HG02798 (cell line): ENCODE data around the gene SRGAP3.
A peak's percentile ranks its signal among the peaks of the same experiment; 100 is the strongest.

ENCODE experiments used
- ATAC-seq: cut with Tn5 transposase; IDR thresholded peaks from one replicate; pipeline ENCODE4 v1.9.1; 2021; ENCODE audit warnings: mild to moderate bottlenecking; ENCODE audit not compliant: unreplicated experiment, poor library complexity

Gene SRGAP3

DNA sequence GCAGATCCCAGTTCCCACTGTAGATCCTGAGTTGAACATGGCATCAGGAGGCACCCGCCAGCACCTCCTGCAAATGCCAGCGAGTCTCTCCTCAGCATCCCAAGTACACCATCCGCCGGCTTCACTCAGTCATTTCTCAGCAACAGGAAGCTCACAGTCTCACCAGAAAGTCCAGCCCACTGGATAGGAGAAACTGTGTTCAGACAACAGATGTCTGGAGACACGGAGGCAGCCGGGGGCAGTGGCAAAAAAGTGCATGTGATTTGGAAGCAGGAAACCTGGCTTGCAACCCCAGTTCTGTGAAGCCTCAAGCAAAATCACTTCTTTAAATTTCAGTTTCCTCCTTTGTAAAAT is 68.7 kb downstream of the SRGAP3 start:
- no peak for ATAC-seq

DNA sequence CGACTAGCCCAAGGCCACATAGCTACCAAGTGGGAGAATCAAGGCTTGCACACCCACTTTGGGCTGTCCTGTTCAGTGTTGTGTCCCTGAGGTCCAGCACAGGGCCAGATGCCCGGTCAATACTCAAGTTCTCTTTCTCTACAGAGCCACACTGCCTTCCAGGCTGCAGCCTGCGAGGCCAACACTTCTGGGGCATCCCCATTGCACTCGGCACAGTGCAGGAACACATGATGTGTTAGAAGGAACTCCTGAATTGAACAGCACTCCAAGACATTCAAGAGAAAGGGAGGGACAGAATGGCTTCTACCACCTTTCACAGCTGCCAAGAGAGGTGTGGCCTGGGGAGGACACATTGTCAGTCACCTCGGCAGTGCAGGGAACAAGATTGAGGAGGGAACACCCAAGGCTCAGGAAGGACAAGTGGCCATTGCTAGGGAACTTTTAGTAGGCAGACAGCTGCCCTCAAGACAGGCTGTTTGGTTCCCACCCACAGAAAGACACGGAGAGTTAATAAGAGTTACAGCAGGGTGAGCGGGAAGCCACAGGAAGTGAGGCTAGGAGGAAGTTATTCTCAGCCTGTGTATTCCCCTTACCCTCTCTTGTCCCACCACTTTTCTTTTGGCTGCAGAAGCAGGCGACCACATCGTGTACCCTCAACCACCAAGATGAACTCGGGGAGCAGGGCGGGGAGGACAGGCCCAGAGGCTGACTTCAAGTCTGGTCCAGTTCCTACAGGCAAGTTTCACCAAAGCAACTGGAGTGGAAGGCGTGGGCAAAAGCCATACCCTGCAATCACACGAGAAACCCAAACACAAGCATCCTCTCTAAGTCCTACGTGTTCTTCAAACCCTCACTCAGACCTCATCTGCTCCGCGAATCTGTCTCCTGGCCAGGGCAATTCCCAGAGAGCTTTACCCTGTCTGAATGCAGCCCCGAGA is 69.4 kb downstream of the SRGAP3 start:
- ATAC-seq: peak; percentile 62

DNA sequence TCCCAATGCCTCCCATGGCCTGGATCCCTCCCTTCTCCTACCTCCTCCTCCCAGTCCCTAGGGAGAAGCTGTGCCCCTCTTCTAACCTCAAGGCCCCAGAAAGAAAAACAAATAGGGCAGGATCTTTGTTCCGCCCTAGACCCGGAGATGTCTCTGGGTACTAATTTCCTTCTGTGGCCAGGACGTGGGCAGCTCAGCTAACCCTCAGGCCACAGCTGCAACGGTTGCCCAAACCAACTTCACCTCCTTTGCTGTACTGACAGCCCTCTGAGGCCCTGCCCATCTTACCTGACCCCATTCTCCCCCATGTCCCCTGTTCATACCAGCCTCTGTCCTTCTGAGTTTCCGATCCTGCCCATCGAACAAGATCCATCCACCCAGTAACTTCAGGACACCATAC is 70.7 kb downstream of the SRGAP3 start:
- no peak for ATAC-seq

DNA sequence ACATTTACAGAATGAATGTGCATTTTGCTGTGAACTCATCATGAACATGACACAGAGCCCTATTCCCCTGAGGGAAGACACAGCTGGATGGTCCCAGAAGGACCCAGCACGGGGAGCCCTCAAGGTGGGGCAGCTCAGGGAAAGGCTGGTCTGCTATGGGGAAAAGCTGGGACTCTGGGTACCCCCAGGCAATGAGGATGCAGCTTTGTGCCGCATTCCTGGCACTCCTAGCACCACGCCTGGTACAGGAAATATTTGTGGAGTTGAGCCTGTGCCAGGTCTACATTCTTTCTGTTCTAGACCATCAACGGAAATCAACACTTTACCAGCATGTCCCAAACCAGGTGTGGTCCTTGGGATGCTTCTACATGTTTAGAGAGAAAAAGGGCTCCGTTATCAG is 74.0 kb downstream of the SRGAP3 start:
- no peak for ATAC-seq

DNA sequence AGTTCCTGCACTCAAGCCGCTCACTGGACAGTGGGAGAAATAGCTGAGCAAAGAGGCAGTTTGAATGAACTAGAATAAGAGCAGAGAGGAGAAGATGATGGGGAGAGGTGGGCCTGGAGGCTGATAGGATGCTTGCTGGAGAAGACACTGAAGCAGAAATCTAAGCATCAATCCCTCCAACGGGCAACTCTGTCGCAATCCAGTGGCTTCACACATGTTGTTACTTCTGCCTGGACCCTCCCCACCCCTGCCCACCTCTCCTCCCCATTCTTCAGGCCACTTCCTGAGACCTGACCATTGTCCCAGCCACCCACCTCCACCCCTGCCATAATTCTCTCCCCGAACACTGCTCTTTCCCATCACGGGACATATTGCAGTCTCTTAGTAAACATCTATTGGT is 76.0 kb downstream of the SRGAP3 start:
- no peak for ATAC-seq

DNA sequence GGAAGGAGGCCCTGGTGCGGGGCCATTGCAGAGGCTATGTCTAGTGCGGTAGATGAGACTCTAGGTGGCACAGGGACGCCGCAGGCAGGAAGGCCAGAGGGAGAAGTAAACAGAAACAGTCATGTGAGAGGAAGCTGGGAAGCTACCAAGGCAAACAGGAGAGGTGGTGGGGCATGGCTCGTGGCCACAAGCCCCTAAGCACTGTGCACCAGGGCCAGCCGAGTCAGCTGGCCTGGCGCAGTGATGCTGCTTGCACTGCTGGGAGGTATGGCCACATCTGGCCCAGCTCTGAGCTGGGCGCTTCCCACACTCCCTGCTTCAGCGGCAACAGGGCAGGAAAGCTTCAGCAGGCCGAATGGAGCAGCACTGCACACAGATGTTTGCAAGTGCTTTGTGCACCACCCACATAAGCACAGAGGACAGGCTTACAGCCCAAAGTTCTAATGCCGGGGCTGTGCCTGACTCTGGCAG is 76.6 kb downstream of the SRGAP3 start:
- no peak for ATAC-seq

DNA sequence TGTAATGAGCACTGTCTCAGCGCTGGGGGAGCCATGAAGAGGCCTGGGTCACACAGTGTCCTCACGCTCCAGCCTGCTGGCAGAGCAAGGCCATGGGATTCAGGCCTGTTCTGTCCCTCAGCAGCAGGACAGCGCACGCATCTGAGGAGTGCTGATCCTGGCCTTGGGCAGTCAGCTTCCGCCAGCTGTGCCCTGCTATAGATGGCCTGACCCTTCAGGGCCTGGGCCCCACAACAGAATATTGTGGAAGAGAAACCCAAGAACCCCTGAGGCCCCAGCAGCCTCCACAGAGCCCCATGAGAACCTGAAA is 78.6 kb downstream of the SRGAP3 start:
- no peak for ATAC-seq

DNA sequence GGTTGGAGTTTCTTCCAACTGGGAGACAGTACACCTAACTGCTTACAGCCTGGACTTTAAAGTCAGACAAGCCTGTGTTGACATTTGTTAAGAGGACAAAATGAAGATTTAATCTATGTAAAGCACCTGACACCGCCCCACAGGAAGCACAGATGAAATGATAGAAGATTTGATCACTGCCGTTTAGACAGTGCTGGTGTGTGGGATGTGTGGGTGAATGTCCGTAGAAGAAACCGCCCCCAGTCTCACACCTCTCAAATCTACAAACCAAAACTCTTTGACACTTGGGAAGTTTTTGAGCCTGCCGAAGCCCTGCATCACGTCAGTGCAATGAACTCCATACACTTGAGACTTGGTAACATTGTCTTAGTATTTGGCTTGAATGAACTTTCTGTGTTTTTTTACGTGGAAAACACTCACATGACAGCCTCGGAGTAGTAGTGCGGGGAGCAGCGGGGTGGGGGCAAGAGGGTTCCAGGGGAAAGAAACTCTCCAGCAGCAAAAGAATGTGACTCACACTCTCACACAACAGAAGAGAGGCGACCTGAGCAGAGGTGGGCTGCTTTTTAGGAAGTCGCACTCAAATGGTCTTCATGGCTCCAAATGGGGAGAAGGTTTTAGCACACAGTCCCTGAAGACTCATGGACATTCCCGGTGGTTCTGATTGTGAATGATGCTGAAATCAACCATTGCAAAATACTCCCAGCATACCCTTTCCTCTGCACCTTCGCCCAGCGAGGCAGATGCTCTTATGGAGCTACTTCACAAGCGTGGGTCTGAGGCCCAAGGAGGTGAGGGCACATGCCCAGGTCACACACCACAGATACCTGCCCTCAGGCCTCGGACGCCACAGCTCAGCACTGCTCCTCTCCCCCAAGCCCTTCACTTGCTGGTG is 79.2 kb downstream of the SRGAP3 start:
- ATAC-seq: no peak

DNA sequence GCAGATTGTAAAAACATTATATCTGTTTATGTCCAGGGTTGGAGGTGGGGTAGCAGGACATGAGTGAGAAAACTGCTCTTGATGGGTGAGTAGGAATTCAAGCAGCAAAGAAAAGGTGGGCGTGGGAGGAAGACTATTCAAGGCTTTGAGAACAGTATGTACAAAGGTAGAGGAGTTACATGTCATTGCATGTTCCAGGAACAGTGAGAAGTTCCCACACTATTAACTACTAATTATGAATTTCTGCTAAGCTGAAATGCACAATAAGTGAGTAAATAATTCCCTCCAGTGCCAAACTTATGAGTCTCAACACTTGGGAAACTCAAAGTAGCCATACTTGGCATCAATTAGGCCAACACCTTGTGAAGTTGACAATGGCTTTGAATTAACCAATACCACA is 80.1 kb downstream of the SRGAP3 start:
- ATAC-seq: no peak

DNA sequence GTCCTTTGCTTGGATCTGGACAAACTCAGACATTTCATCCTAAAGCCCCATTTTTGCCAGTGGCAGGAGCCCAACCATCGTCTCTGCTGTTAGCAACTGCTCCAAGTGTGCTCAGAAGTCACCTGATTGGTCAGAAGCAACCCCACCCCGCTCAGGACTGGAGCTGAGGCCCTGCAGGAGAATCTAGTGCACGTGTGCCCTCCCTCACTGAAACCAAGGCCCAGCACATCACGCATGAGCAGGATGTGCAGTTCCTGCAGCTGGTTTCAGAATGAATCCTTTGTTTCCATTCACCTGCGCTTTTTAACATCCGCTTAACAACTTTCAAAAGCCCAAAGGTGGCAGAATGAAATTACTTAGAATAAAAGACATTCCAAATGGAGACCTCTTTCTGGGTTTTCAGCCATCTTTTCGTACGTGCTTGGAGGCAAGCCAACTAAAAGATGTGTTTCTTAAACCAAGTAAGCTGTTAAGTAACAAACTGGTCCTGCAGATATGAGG is 81.2 kb downstream of the SRGAP3 start:
- peak; percentile 97 for ATAC-seq

DNA sequence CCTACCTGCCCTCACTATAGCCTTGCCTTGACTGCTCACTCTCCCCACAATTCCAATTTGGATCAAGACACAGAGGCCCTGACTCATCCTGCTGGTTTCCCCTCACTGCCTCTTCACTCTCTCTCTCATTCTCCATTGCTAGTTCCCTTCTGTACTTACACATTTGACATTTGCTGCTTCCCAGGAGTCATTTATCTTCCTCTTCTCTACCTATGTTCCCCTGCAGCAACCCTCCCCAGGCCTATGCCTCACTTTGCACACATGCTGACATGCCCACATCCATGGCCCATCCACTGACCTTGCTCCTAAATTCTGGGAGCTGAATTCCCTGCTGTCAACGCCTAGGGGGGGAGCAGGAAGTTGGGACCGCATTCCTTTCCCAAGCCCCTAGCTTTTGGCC is 82.2 kb downstream of the SRGAP3 start:
- no peak for ATAC-seq

DNA sequence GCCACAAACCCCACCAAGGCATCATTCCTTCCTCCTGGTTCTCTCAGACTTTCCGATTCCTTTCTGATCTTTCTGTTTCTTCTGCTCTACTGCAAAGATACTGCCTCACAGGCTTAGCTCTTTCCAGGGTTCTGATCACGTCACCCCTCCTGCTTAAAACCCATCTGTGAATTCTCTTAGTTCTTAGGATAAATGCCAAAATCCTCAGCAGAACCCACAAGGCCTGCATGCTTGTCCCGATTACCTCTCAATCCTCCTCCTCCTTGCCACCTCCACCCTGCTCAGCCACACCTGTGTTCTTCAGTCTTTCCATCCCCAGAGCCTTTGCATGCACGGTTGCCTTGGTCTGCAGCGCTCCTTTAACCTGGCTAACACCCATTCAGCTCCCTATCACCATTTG is 84.0 kb downstream of the SRGAP3 start:
- ATAC-seq: no peak

DNA sequence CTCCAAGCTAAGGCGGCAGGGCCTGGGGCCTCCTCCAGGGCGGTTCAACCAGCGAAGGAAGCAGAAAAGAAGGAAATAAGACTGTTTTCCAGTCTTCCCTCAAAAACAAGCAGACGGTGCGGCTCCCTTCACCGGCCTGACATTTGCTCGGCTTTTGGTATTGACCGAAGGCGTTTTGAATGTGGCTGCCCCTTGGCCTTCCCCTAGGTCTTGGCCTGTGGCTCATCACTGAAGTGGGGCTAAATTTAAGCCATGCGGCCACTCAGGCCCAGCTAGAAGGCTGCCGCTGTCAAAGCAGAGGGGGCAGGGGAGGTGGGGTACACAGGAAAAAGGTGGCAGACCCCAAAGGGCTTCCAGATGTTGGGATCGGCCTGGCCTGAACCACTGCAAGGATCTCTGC is 86.2 kb downstream of the SRGAP3 start:
- no peak for ATAC-seq

DNA sequence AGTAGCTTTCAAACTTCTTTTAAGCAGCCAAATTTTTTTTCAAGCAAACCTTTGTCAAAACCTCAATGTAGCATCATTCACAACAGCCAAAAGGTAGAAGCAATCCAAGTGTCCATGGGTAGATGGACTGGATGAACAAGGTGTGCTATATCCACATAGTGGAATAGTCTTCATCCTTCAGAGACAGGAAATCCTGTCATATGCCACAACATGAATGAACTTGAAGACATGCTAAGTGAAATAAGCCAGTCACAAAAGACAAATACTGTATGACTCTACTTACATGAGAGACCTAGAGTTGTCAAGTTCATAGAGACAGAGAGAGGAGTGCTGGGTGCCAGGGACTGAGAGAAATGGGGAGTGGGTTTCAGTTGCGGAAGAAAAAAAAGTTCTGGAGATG is 87.6 kb downstream of the SRGAP3 start:
- ATAC-seq: no peak

DNA sequence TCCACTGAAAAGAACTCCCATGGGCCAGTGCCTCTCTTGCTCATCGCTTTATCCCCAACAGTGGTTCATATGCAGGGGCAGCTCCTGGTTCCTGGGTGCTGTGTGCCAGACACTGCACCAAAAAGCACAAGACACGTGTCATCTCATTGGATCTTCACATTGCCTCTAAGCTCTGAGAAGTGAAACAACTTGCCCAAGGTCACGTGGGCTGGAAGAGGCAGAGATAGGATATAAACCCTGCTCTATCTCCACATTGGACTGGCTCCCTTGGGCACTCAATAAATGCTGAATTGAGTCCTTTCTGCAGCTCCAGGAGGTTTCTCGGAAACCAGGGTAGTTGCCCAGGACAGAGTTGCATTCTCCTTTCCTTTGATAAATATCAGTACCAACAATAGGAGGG is 88.1 kb downstream of the SRGAP3 start:
- ATAC-seq: no peak

DNA sequence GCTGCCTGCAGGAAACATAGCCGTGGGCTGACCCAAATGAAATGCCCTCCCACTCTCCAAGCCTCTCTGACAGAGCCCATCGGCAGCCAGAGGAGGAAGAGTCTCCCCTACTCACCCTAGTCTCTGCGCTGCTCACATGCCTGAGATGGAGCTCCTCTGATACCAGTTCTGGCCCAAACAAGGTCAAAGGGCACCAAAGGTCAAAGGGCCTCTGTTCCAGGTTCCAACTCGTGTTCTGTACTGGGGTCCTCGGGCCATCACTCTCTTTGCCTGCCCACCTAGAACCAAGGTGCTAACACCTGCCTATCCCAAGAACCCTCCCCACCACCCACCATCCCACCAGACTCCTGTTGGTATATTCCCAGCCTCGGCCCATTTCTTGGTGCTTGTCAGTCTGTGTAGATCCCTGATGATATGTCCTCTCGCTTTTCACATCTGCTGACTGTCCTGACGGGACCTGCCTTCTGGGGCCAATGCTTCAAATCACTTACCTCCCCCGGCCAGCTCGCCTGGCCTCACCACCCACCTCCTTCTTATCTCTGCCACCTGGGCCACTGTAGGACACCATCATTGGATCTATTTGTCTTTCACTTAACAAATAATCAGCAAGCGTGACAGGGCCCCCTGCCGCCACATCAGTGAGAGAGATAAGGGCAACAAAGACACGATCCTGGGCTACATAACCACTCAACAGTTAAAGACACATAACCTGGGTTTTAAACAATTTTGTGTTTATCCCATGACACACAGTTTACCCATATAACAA is 90.4 kb downstream of the SRGAP3 start:
- ATAC-seq: no peak

DNA sequence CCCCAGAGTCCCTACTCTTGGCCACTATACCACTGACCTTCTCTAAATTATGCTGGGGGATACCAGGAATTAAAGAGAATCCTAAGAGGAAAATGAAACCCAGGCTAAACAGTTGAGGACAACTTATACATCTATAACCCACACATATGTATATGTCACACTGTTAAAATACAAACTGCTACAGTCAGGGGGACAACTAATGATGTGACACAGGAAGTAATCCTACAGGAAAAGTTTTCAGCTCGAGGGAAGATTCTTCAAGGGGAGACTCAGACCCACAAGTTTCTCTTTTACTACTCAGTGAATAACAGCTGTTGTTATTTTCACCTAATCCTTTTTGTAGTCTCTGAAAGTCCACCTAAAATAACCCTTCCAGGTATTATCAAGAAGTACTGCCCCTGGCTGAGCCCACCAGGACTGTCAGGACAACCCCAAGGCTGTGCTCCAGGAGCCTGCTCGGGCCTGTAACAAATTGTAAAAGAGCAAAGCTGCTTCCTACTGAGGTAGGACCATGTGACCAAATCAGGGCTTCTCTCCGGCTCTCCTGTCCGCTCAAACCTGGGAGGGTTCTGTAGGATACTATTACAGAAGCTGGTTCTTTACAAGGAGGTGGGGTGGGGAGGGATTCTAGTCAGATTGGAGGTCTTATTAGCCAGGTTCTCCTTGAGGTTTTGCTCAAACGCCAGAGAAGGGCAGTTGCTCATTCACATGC is 91.6 kb downstream of the SRGAP3 start:
- no peak for ATAC-seq

DNA sequence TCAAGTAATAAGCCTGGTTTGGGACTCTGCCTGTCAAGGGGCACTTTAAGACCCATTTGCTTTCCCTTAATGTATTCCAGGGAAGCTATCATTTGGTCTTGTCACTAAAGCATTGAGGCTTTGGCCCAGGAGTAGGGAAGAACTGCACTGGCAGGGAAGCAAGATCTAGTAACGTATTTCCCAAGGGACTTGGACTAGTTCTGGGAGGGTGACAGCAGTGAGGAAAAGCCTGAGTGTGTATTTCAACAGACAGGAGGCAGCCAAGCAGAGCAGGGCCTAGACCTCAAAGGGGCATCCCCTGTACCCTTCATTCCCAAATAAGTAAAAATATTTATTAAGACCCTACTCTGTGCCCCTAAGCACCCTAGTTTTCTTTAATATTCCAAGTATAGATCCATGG is 92.8 kb downstream of the SRGAP3 start:
- ATAC-seq: no peak

DNA sequence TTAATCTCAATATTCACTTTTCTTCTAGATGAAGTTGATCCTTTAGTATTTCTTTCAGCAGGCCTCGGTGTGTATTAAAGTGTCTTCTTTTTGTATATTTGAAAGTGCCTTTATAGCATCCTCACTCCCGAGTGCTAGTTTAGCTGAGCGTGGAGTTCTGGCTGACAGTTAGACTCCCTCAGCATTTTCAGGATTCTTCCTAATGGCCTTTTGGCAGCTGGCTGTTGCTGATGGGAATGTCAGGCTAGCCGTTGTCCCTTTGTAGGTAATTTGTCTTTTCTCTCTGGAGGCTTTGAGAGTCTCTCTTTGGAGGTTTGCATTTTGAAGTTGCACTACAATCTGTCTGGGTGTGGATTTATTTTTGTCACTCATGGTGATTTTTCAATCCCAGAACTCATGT is 94.4 kb downstream of the SRGAP3 start:
- ATAC-seq: no peak
